ENCODE results near the gene ORC3. TPM values are rescaled to one million over a fixed set of nuclear protein-coding genes. Genes with fewer than 3 reads are reported as not detected.

Gene ORC3
- total RNA-seq, 1 experiment from 2014 or later: 52.9 TPM

GRCh38 chr6:87654122-87654521 is 64.2 kb downstream of the ORC3 start:
- Histone ChIP-seq H3K9me3 (ENCODE audit: control insufficient read depth, low read depth, low read length) (no peaks in the 10 kb centered on the region), H3K79me2 (ENCODE audit: insufficient read depth, low read length) (no peaks in the 10 kb centered on the region), H3T11ph (ENCODE audit: low read length) (no peak overlapping the region), H3K23me2 (ENCODE audit: insufficient read length, low read depth, low read length, poor library complexity, severe bottlenecking) (no peaks in the 10 kb centered on the region), H3K27me3 (ENCODE audit: insufficient read depth, low read length) (no peaks in the 10 kb centered on the region), H3K79me1 (ENCODE audit: insufficient read depth, low read depth, low read length, poor library complexity, severe bottlenecking) (no peaks in the 10 kb centered on the region), H2BK20ac (ENCODE audit: low read depth, low read length, poor library complexity, severe bottlenecking) (no peak overlapping the region), H3K14ac (ENCODE audit: insufficient read depth, low read length) (no peak overlapping the region), H3K4me1 (ENCODE audit: insufficient read depth, low read length) (no peaks in the 10 kb centered on the region; the same call in 1 of the 2 replicates), H3K4me2 (ENCODE audit: insufficient read depth, insufficient read length, low read length) (no peak overlapping the region), H3K4ac (ENCODE audit: low read depth, low read length) (no peak overlapping the region), H2BK5ac (ENCODE audit: insufficient read length, low read length) (no peak overlapping the region), H3K9ac (ENCODE audit: extremely low read depth, insufficient read length, low read length) (no peak overlapping the region), H2BK12ac (ENCODE audit: insufficient read length, low read depth, low read length) (no peak overlapping the region), H3K56ac (ENCODE audit: insufficient read length, low read depth, low read length) (no peak overlapping the region), H3K18ac (ENCODE audit: insufficient read length, low read depth, low read length) (no peak overlapping the region), H2AK5ac (ENCODE audit: insufficient read length, low read length) (no peak overlapping the region), H4K8ac (replicated peaks; ENCODE audit: insufficient read length, low read depth, low read length) (no peak overlapping the region), H3K27ac (ENCODE audit: insufficient read length, low read depth, low read length) (no peak overlapping the region), H2BK120ac (ENCODE audit: low read depth, low read length, poor library complexity, severe bottlenecking) (no peak overlapping the region), H2AFZ (ENCODE audit: low read length) (no peak overlapping the region), H4K91ac (ENCODE audit: insufficient read length, low read depth, low read length) (no peak overlapping the region), H4K5ac (ENCODE audit: insufficient read length, low read depth, low read length) (no peak overlapping the region), H2BK15ac (ENCODE audit: low read depth, low read length) (no peak overlapping the region), H4K20me1 (ENCODE audit: control insufficient read depth, insufficient read depth, insufficient read length) (no peaks in the 10 kb centered on the region), H3K23ac (ENCODE audit: insufficient read length, low read depth, low read length) (no peak overlapping the region)
- Mint-ChIP-seq H3K4me1 (peaks cover 29 to 31% of the 10 kb centered on the region in 2 experiments), H3K9me3 (no peaks in the 10 kb centered on the region), H3K4me3 (no peak overlapping the region; a peak in 1 of 5 replicates), H3K27ac (peak overlapping the region; percentile 89 to 96 (median 93)), H3K36me3 (ENCODE audit: insufficient read depth in 1 of 3, low read depth in 3 of 3) (peaks cover 28 to 49% (median 39%) of the 10 kb centered on the region in 3 experiments), H3K27me3 (ENCODE audit: low read depth) (no peaks in the 10 kb centered on the region)
- no peak for DNase-seq
- no peak for TF ChIP-seq CTCF (conservative IDR thresholded peaks at IDR 0.05)
- no CpG with 5 or more reads among the region's 1 CpG for WGBS (ENCODE audit: extremely low coverage, insufficient read length, low lambda C conversion rate)
